SIG-M5 treated with dmso at 0.1 percent for 504 hours (cell line): ENCODE data around the gene TSHZ3.

Source experiments
- DNase-seq: peaks from one replicate; lab custom pipeline; 2025; ENCODE audit not compliant: unreplicated experiment; lab: John Stamatoyannopoulos, UW

The TSHZ3 gene

DNA sequence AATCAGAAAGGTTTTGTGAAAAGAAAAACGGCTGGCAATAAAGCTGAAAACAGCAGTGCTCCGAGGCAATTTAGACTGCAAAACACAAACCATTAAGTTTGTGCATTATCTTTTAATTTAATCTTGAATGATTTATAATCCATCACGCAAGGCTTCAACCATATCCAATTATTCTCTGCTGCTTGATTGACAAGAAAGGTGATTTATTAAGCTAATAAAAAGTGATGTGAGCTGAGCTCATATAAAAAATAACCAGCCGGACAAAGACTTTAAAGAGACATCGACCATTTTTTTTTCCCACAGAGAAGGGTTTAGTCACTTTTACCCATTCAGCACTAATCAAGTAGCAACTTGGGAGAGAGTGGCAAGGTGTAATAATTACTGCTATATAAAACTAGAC is 33.6 kb downstream of the TSHZ3 start:
- no peak for DNase-seq

DNA sequence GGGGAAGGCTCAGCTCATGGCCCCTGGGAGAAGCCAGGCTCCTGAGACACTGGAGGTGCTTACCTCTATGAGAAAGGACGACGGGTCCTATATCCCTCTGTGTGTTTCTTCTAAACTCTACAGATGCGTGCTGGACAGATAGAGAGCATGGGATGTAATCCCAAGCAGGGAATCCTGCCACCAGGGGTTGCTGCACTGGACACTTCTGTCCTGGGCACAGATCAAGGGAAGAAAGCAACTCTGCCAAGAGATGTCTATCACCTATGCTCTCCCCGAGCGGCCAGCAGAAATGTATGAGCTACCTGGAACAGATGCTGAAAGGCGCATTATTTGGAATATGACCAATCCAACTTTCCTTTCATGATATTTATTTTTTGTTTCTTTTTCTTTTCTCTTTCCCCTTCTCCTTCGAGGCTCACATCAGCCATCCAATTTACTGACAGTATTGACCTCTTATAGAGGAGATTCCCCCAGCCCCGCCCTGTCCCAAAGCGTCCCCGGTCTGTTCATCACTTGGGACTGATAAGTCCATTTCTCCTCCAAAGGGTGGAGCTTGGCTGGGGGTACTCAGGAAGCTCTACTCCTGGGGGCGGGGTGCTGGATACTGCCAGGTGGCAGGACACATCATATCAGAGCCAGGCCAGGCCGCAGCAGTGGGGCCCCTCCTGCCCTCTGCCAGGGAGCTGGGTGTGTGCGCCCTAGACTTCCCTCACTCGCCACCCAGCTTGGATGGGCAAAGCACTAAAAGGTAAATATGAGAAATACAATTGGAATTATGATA is 34.2 kb downstream of the TSHZ3 start:
- DNase-seq: no peak

DNA sequence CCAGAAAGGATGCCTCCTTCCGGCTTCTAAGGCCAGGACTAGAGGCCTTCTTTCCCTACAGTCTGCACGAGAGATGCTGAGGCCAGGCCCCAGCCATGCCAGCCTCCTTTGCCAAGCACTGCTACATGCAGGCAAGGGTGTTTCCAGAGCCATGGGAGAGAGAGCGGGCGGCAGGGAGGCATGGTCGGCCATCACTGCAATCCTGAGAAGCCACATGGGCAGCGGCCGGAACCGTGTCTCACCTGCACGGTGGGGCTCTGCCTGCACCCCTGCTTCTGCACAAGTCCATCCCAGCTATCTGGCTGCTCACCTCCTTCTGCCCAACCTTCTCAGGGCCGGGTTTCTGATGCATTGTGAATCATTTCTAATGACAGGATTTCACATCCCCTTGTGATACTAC is 35.1 kb downstream of the TSHZ3 start:
- no peak for DNase-seq

DNA sequence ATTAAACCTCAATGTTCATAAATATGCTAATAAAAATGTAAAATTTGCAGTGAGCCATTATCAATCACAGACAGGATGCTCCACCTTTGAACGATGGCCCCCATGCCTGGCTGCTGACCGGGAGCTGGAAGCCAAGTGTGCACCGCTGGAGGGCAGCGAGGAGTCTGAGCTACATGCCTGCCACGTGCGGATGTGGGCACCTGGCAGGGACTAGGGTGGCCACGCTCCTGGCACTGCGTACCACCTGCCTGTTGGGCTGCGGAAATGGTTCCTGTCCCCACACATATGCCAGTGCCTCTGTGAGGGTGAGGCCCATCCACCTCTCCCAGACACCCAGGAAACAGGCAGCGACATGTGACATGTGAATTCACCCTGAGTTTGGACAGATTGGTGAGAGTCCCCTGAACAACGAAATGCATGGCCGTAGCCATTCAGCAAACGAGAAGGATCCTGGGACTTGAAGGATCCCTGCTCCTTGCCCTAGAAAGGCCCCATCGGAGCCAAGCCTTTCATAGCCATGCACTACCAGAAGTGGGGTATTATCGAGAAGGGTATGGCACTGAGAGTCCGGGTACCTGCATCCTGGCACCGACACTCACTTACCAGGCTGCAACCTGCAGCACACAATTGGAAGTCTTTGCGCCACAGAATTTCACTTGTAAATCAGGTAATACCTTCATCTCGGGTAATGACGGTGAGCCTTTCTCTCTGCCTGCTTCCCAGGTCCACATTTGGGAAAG is 35.8 kb downstream of the TSHZ3 start:
- DNase-seq: no peak

DNA sequence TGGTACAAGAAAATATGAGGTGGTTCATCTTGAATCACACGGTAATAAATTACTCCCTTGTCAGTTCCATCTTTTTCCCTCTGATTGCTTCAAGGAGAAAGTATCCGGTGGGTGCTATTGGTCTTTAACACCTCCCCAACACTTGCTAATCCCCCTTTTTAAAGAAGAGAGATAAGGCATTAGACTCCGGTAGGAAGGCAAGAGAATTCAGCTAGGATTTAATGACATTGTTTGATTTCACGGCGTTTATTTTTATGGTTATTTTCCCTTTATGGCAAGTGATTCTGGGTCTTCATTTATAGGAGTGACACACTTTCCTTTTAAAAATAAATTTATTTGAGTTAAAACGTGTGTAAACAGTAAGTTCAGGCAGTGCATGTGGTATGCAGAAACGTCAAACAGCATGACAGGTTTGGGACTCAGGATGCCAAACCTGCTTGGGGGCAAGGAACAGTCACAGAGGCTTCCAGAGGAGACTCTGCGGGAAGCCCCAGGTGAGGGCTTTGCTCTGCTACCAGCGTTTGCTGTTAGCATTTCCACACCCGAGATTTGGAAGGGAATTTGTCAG is 36.5 kb downstream of the TSHZ3 start:
- no peak for DNase-seq

DNA sequence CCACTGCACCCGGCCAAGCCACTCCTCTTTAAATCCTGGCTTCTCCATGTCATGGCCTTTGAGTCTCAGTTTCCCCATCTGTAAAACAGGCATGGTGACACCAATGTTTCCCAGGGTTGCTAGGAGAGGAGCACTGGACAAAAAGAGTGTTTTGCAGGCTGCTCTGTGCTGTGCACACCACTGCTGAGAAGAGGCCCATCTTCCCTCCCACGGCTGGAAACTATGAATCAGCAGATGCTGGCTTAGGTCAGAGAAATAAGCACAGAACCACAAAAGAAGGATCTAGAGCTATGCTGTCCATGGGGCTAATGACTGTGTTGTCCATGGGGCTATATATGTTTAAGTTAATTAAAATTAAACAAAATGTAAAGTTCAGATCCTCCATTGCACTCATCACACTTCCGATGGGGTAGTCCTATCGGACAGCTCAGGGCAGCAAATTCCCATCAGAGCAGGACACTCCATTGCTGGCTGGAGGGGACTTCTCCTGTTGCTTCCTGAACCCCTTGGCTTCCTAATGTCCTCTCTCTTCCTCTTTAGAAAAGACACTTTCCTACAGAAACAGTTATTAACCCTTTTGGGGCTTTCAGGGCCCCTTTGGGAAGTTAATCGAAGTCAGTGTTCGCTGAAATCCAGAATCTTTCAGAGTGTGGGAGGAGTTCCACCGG is 37.1 kb downstream of the TSHZ3 start:
- peak; percentile 68 for DNase-seq

DNA sequence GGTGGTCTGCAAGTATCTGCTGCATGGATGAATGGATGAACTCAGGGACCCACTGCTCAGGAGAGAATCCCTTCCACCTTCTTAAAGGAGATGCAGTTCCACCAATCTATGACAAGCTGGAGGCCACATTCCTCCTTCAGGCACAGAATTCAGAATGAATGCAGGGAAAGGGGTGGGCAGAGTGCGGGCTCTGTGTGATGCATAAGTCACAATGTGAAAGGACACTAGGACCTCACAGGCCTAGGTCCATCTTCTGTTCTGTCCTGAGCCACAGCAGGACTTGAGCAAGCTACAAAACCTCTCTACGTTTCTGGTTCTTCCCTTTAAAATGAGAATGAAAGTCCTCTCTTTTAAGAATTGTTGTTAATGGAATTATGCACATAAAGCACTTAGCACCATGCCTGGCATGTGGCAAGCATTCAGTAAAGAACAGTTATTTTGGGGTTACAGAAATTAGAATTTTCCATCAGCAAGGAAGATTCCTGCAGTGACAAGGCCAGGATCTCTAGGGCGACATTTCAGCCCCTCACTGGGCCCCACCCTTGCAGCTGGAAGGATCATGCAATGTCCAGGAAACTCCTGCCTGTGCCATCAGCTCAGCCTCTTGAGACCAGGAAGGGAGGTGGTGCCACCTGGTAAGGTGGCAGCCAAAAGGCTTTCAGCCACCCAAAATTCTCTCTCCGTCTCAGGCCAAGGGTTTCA is 38.7 kb downstream of the TSHZ3 start:
- no peak for DNase-seq

DNA sequence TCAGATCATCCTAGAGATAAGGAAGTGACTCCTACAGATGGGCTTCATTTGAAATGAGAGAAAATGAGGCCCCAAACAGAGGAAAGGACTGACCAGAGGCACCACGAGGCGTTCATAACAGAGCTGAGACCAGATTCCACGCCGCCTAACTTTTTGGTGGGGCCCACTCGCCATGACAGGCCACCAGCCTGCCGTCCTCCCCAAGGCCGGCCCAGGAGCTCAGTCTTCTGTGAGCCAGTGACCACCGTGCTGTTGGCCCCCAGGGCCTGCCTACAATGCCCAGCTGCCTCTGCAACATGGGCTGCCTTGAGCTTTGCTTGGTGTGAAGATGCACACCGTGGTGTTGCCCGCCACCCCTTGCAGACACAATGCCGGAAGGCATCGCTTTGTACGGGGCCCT is 40.5 kb downstream of the TSHZ3 start:
- DNase-seq: no peak

DNA sequence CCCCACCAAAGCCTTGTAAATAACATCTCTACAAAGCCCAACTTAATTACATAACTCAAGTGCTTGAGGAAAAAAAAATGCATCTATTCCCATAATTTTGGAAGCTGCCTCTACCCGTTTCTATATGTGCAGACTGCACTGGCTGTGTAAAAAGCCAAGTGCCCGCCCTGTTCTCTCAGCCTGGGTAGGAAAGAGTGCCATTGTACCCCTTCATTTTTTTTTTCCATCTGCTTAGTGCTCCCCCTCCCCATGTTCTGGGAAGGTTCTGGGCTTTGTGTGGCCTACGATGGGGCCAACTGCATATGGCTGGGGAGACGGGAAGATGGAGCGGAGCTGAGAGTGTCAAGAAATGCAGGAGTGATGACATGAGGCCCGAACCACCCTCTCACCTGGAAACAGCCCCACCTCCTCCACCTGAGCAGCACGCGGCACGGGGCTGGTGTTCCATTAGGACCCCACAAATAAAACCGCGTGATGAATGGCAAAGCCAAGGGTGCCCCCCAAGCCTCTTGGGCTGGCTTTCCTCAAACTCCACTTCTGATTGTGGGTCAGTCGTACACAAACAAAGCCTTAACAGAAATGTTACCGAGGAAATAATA is 42.1 kb downstream of the TSHZ3 start:
- no peak for DNase-seq

DNA sequence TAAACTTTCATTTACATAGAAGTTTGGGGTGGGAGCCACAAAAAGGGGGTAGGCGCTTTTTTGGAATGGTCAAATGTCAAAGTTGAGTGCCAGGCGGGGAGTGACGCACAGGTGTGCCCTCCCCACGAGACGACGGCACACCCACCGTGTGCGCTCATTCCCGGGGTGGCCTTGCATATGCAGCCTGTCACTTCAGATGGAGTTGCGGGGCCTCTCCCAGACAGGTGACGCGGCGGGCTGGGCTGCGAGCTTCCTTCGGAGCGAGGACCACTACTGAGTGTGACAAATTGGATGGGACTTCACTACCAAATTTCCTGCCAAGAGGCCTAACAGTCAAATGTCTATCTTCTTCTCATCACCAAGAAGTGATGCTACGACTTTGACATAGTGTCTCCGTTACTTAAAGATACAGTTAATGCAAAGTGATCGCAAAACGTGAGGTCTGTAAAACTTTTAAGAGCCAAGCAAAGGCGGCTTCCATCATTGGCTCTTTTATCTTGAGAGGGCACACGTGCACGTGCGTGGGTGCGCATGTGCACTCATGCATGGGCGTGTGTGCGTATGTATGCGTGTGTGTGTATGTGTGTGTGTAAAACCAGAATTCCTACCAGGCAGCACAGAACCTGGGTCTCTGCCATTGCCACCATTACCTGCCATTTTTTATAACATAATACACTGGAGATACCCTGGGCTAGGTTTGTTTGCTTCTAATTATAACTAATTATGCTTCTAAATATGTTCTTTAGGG is 43.1 kb downstream of the TSHZ3 start:
- no peak for DNase-seq

DNA sequence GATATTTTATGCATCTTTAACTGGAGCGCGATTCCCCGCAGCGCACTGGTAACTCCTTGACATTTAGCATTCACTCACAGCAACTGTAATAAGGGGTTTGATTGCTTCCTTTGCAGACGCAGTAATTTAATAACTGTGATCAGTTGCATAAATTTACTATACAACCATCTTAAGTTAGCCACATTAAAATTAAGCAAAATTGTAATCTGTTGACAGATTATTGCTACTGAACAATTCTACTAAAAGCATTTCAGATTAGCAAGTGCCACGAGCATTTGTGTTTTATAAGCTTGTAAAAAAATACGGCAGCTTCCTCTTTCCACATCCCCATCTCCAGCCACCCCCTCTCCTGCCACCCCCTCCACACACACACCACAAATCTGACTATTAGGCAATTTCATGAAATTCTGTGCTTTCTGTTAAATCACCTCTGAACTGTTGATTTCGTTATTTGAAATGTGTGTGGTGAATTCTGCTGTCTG is 44.4 kb downstream of the TSHZ3 start:
- peak; percentile 94 for DNase-seq

DNA sequence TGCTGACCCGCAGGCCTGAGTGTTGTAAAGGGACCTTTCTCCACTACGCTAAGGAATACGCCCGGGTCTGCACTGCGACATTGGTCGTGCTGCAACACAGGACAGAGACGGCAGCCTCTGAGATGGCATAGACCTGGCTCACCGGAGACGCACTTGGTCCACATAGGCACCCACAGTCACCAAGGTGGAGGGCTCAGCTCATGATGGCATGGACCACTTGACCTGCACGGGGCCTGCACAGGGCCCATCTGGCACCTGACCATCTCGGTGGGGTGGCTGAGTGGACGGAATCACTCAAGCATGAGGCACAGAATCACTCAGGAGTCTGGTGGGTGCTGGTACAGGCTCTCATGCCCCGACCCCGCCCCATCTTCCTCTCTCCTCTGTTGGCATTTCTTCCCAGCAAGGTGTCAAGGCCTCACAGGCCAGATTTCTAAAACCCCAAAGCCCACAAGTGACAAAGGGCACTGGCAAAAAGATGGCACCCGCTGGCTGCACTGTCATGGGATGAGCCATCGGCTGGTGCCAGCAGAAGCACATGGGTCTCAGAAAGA is 45.9 kb downstream of the TSHZ3 start:
- DNase-seq: no peak

DNA sequence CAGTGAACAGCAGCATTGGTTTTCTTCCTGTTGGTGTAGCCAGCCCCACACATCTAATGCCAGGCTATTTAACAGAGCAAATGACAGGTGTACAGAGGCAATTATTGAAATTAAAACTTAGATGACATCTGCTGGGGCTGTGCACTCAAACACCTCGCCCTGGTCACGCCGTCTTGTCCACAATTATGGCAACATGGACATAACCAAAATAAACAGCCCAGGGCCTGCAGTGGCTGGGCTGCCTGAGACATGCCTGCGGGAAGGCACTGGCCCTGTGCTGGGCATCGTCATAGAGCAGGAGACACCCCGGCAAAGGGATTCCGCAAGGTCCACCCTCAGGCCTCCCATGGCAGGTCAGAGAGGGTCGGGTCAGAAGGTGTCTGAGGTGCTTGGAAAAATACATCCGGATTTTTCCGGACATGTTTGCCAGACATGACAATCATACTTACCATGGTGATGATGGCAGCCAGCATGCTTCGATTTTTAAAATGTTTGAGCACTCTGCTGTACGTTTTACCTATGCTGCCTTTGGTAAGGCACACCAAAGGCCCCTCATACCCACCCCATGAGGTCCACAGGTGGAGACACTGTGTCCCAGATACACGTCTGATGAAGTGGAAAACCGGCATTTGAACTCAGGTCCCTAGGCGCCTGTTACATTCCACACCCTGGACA is 47.8 kb downstream of the TSHZ3 start:
- no peak for DNase-seq

DNA sequence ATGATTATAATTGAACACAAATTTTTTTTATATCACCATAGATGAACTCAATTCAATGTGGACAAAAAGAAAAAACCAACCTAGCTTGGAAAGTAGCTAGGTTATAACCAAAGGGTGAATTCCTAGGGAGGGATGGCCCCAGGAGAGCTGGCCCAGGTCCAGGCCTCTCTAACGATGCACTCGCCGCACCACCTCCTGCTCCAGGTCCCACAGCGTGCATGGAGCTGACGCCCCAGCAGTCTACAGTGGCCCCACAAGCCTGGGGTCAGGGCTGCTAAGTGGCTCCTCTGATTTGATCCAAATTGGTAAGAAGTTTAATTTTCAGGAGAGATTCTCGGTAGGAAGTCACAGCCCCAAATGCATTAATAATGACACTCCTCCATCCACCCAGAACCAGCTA is 48.8 kb downstream of the TSHZ3 start:
- no peak for DNase-seq

DNA sequence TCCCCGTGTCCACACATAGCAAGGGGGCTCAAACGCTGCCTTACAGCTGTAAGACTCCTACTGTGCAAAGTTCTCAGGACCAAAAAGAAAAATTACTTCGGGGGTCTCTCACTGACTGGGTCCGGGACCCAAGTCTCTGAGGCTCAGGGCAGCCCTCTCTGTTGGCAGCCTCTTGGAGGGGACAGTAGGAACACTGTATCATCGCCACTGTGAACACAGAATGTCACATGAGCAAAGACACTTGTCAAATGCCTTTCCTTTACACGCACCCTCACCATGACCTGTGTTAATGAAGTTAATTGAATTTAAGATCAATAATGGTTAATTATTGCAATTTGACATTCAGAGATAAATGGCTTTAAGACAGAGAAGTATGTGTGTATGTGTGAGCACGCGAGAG is 49.6 kb downstream of the TSHZ3 start:
- no peak for DNase-seq

DNA sequence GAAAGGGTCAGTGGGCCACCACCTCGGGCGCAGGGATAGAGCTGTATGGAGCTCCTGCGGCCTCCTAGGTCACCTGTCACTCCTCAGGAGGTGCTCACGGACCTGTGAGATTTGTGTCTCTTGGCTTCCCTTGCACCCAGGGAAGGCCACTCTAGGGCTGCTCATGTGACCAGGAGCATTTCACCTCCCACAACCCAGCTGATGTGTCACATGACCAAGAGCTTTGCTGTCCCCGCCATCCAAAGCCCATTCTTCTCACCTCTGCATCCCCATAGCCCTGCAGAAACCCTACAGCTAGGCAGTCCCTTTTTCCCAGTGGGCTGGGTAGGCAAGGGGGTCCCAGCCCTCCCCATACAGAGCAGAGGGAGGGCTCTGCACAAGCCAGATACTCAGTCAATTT is 51.2 kb downstream of the TSHZ3 start:
- no peak for DNase-seq

DNA sequence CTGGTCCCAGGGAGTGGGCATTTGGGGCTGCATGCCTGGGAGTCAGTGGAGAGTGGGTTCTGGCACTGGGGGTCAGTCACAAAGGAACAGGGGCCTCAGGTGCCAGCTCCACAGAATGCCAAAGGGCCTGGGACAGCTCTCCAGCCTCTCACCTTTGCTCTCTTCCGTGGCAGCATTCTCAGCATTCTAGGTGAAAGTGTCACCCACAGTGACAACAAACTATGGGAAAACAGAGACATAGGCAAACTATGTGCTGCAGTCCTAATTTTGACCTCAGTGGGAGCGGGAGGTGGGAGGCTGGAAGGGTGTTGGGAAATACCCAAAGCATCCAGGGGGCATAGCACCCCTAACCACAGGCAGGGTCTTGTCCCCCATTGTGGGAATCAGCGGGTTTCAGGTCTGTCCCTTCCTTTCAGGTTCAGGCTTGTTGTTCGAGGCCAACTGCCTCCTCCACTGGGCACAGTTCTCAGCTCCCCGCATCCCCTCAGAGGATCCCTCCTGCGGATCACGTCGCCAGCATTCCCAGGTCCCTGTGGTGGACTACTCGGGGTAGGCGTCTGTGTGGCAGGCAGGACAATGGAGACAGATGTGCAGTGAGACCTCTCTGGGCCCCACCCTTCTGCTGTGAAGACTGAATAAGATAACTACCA is 52.4 kb downstream of the TSHZ3 start:
- no peak for DNase-seq

DNA sequence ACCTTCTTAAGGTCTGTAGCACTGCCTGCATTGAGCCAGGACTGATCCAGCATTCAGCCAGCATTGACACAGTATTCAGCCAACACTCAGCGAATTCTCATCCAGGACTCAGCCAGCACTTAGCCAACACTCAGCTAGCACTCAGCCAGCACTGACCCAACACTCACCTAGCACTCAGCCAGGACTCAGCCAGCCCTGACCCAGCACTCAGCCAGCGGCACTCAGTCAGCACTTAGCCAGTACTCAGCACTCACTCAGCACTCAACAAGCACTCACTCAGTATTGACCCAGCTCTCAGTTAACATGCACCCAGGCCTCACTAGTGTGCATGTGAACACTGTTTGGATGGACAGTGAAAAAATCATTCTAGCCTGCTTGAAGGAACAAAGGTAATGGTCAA is 55.0 kb downstream of the TSHZ3 start:
- DNase-seq: no peak
